Hepatocyte (in vitro differentiated cells): Measurements from ENCODE around the gene ECHS1.

Experiments used
- EZH2 ChIP-seq: fragments of 200-600 bp; sonication (generic); IDR thresholded peaks from 2 replicates; pipeline ENCODE4 v1.6.1; 2016; ENCODE audit warnings: antibody characterized with exemption, mild to moderate bottlenecking, borderline replicate concordance
- EZH2phosphoT487 ChIP-seq: fragments of 200-600 bp; sonication (generic); IDR thresholded peaks from one replicate; pipeline ENCODE4 v1.6.1; 2018; ENCODE audit warnings: antibody characterized with exemption, mild to moderate bottlenecking, low read depth, moderate library complexity; ENCODE audit not compliant: unreplicated experiment, severe bottlenecking
- TF ChIP-seq, protein P1 (sequence below): fragments of 200-600 bp; sonication (generic); IDR thresholded peaks from 2 replicates; pipeline ENCODE4 v1.5.1; 2016; ENCODE audit warnings: antibody characterized with exemption, mild to moderate bottlenecking; ENCODE audit not compliant: poor library complexity

DNA sequence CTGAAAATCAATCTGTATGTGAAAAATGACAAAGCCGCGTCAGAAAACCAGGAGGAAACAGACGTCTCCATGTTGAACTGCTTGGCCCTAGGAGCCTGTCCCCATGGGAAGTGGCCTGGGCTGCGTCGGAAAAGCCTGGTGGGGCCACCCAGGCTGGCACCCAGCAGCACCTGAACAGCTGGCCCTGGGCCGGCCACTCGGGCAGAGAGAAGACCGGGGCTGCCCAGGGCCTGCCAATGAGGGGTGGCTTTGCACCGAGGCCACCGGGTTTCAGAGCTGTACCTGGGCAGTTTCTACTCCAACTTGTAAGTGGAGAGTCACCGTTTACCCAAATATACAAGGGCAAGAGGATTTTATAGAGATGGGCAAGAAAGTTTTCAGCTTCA, 14.2 kb downstream of the ECHS1 start:
- TF ChIP-seq, protein P1, sequence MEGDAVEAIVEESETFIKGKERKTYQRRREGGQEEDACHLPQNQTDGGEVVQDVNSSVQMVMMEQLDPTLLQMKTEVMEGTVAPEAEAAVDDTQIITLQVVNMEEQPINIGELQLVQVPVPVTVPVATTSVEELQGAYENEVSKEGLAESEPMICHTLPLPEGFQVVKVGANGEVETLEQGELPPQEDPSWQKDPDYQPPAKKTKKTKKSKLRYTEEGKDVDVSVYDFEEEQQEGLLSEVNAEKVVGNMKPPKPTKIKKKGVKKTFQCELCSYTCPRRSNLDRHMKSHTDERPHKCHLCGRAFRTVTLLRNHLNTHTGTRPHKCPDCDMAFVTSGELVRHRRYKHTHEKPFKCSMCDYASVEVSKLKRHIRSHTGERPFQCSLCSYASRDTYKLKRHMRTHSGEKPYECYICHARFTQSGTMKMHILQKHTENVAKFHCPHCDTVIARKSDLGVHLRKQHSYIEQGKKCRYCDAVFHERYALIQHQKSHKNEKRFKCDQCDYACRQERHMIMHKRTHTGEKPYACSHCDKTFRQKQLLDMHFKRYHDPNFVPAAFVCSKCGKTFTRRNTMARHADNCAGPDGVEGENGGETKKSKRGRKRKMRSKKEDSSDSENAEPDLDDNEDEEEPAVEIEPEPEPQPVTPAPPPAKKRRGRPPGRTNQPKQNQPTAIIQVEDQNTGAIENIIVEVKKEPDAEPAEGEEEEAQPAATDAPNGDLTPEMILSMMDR, result no peak
- no peak for TF ChIP-seq EZH2
- no peak for TF ChIP-seq EZH2phosphoT487
